ENCODE results near the gene MMP24OS.

DNA sequence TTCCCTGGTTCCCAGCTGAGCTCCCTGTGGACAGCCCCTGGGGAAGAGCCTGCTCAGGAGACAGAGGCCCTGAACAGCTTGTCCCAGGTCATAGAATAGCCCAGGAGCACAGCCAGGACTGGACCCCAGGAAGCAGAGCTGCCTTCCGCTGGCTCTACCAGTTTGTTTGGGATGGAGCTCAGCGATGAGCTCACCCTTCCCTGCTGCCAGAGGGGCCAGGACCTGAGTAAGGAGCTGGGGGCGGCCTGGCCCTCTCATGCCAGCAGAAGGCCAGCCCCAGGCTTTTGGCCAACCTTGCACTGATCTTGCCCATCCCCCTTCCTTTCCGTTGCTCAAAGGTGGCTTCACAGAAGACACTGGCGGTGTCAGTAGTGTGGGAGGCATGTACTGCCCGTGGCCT lies 17.5 kb downstream of the MMP24OS start:
- TF ChIP-seq POLR2A (IDR thresholded peaks at IDR 0.05) (no peak), CTCF (IDR thresholded peaks at IDR 0.05) (no peak)
